ENCODE data around the gene PYGO2. TPM values are rescaled to one million over a fixed set of nuclear protein-coding genes. Genes with fewer than 3 reads are reported as not detected.

PYGO2 gene
- total RNA-seq, 4 donors from 2014 or later, result 20.2 to 35.3 (median 27.7) TPM

GRCh38 chr1:155002464-155003226, 41.1 kb upstream of the PYGO2 start, which contains the start of gene ZBTB7B:
Gene ZBTB7B (plus strand): TSS chr1:155002802. CDS start chr1:155014661, 11,859 bp downstream.
- DNase-seq (ENCODE audit: extremely low spot score), result no peak
- Histone ChIP-seq H3K4me3 (peak within 1 kb of the TSS; percentile 80 to 97 (median 92)), H3K27ac (replicated peaks in 1 of 4) (peak within 1 kb of the TSS; percentile 97 to 99 (median 98)), H3K36me3 (no peaks in the 10 kb centered on the region), H3K9me3 (no peaks in the 10 kb centered on the region), H3K4me1 (peaks cover 51 to 70% (median 63%) of the 10 kb centered on the region in 4 donors), H3K27me3 (no peaks in the 10 kb centered on the region)
- WGBS, result 0% methylated on average over 26 of the region's 35 CpGs
- TF ChIP-seq POLR2AphosphoS5 (IDR thresholded peaks at IDR 0.05), result no peak
- TF ChIP-seq CTCF (IDR thresholded peaks at IDR 0.05), result no peak
- no peak for TF ChIP-seq POLR2A (IDR thresholded peaks at IDR 0.05; ENCODE audit: low read depth)
- TF ChIP-seq EP300 (IDR thresholded peaks at IDR 0.05), result no peak
- intact Hi-C loops (cut with DNase I), result no loop called here

- WGBS, result 0% methylated on average over 11 of the region's 38 CpGs
- H3K27me3 ChIP-seq, result no peaks in the 10 kb centered on the region
- no peaks in the 10 kb centered on the region for H3K36me3 ChIP-seq
- peak overlapping the region; percentile 97 to 99 (median 98) for H3K27ac ChIP-seq (replicated peaks in 1 of 4)
- intact Hi-C loops (cut with DNase I), result no loop called here
- DNase-seq (ENCODE audit: extremely low spot score), result peak; percentile 100
- H3K4me3 ChIP-seq, result peak overlapping the region; percentile 80 to 97 (median 92)
- no peaks in the 10 kb centered on the region for H3K9me3 ChIP-seq
- TF ChIP-seq POLR2AphosphoS5 (IDR thresholded peaks at IDR 0.05) (peak; percentile 84 to 95), POLR2A (IDR thresholded peaks at IDR 0.05; ENCODE audit: low read depth) (peak; percentile 84), CTCF (IDR thresholded peaks at IDR 0.05) (peak; percentile 40 to 42 (median 40)), EP300 (IDR thresholded peaks at IDR 0.05) (no peak)
- H3K4me1 ChIP-seq, result peaks cover 44 to 62% (median 55%) of the 10 kb centered on the region in 4 donors
Observed at GRCh38 chr1:155001675-155002463, 40.3 kb upstream of the PYGO2 start.

DNA sequence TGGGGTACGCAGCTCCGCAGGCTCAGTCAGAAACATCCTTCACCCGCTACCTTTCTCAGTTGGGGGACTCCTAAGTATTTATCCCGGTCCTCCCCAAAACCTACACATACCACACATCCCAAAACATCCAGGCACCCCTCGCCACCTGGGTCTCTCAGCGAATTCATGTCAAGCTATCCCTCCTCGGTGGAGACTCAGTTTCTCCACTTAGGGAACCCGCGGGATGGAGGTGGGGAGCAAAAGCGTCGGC, 39.8 kb upstream of the PYGO2 start:
- Histone ChIP-seq H3K4me1 (peaks cover 39 to 57% (median 50%) of the 10 kb centered on the region in 4 donors), H3K27ac (replicated peaks in 1 of 4) (peak overlapping the region; percentile 97 to 99 (median 98)), H3K36me3 (no peaks in the 10 kb centered on the region), H3K27me3 (no peaks in the 10 kb centered on the region), H3K9me3 (no peaks in the 10 kb centered on the region), H3K4me3 (peak overlapping the region; percentile 80 to 97 (median 92))
- TF ChIP-seq POLR2A (IDR thresholded peaks at IDR 0.05; ENCODE audit: low read depth) (no peak), POLR2AphosphoS5 (IDR thresholded peaks at IDR 0.05) (no peak), CTCF (IDR thresholded peaks at IDR 0.05) (no peak), EP300 (IDR thresholded peaks at IDR 0.05) (no peak)
- no peak for DNase-seq (ENCODE audit: extremely low spot score)
- intact Hi-C loops (cut with DNase I), result no loop called here
- 0% methylated on average over 4 of the region's 11 CpGs for WGBS

DNA sequence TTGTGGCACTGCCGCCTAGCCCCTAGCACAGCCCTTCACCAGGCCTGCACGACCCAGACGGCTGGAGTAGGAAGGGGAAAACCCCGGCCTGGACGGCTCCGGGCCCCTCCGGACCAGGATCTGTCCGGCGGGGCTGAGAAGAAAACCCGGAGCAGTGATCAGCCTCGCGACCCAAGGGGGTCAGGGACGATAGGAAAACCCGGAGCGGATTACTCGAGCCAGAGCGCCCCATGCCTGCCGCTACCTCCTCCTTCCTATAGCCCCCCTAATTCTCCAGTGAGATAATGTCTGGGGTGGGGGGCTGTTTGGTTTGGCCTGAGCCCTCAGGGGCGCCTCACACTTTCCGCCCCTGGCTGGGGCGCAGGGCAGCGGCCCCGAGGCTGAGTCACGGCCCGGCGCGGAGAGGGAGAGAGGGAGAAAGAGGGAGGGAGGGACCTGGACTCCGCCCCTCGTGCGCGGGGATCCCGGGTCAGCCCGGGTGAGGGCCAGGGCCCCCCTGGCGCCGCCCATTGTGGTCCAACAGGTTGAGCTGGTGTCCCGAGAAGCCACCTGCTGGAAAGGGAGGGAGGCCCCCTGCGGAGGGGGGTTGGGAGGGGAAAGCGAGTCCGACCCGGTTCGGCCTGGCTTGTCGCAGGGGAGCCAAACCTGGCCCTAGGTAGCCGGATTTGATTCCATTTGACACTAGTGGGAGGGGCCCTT, 39.3 kb upstream of the PYGO2 start:
- Histone ChIP-seq H3K27ac (replicated peaks in 1 of 4) (peak overlapping the region; percentile 97 to 99 (median 98)), H3K27me3 (no peaks in the 10 kb centered on the region), H3K36me3 (no peaks in the 10 kb centered on the region), H3K9me3 (no peaks in the 10 kb centered on the region), H3K4me1 (peaks cover 34 to 53% (median 46%) of the 10 kb centered on the region in 4 donors), H3K4me3 (peak overlapping the region; percentile 80 to 97 (median 92))
- no peak for DNase-seq (ENCODE audit: extremely low spot score)
- under 1% methylated on average over 24 of the region's 43 CpGs for WGBS
- TF ChIP-seq EP300 (IDR thresholded peaks at IDR 0.05) (no peak), POLR2AphosphoS5 (IDR thresholded peaks at IDR 0.05) (peak; percentile 80 to 89), CTCF (IDR thresholded peaks at IDR 0.05) (peak in 1 of 3 experiments; percentile 17), POLR2A (IDR thresholded peaks at IDR 0.05; ENCODE audit: low read depth) (peak; percentile 93)
- intact Hi-C loops (cut with DNase I), result no loop called here

Measured in esophagus muscularis mucosa (tissue), 4 donors.